ENCODE results near the gene CCDC187.

DNA sequence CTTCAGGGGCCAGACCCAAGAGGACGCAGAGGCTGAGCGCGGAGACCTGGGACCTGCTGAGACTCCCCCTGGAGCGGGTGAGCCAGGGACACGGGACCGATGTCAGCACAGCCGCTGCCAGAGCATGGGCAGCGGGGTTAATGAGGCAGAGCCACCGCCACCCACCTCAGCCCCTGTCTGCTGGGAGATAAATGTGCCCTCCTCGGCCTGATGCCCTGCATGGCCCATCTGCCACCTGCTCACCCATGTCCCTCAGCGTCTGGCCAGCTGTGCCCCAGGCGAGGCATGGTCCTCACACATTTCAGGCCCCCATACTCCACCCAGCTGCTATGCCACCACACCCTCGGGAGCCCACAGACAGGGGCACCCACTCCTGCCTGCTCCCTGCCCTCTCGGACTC, 44.8 kb upstream of the CCDC187 start:
- TF ChIP-seq, protein P1, sequence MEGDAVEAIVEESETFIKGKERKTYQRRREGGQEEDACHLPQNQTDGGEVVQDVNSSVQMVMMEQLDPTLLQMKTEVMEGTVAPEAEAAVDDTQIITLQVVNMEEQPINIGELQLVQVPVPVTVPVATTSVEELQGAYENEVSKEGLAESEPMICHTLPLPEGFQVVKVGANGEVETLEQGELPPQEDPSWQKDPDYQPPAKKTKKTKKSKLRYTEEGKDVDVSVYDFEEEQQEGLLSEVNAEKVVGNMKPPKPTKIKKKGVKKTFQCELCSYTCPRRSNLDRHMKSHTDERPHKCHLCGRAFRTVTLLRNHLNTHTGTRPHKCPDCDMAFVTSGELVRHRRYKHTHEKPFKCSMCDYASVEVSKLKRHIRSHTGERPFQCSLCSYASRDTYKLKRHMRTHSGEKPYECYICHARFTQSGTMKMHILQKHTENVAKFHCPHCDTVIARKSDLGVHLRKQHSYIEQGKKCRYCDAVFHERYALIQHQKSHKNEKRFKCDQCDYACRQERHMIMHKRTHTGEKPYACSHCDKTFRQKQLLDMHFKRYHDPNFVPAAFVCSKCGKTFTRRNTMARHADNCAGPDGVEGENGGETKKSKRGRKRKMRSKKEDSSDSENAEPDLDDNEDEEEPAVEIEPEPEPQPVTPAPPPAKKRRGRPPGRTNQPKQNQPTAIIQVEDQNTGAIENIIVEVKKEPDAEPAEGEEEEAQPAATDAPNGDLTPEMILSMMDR (IDR thresholded peaks at IDR 0.05), result no peak
- TF ChIP-seq POLR2A (IDR thresholded peaks at IDR 0.05), result no peak
